ENCODE measurements around the gene RAB40B.

The RAB40B gene

GRCh38 chr17:82736511-82737185 lies 38.1 kb upstream of the RAB40B start:
- H3K9me3 ChIP-seq (replicated peaks in 1 of 2; ENCODE audit: control insufficient read depth in 2 of 2, insufficient read depth in 1 of 2, low read depth in 1 of 2, low read length in 2 of 2) = peaks cover 20 to 31% of the 10 kb centered on the region in 2 donors
- peaks cover 0 to 2% of the 10 kb centered on the region in 2 donors for H3K4me1 ChIP-seq (ENCODE audit: control insufficient read depth in 2 of 2, insufficient read depth in 1 of 2, low read depth in 1 of 2, low read length in 2 of 2)
- no peak overlapping the region for H3K14ac ChIP-seq (ENCODE audit: low read length)
- H3K4me3 ChIP-seq (ENCODE audit: low read length in 2 of 2) = no peak overlapping the region
- no peak overlapping the region for H2BK120ac ChIP-seq (ENCODE audit: low read depth, low read length)
- WGBS, 2 donors (ENCODE audit: extremely low coverage in 2 of 2, insufficient read length in 2 of 2, insufficient replicate concordance in 1 of 2) = no CpG with 5 or more reads among the region's 18 CpGs
- H4K91ac ChIP-seq (ENCODE audit: low read depth, low read length, poor library complexity) = no peak overlapping the region
- H2BK12ac ChIP-seq (ENCODE audit: low read length) = no peak overlapping the region
- DNase-seq (ENCODE audit: low spot score) = no peak
- no peaks in the 10 kb centered on the region for H3K27me3 ChIP-seq (ENCODE audit: control insufficient read depth in 3 of 3, insufficient read depth in 3 of 3, low read depth in 1 of 3, low read length in 3 of 3)
- H3K79me1 ChIP-seq (ENCODE audit: low read depth, low read length) = peaks cover 5% of the 10 kb centered on the region
- no peak overlapping the region for H2AFZ ChIP-seq (ENCODE audit: low read length)
- no peak overlapping the region for H2BK5ac ChIP-seq (ENCODE audit: low read length)
- H2AK5ac ChIP-seq (ENCODE audit: low read depth, low read length) = peak overlapping the region; percentile 81
- H3K9ac ChIP-seq (ENCODE audit: low read depth, low read length, poor library complexity) = no peak overlapping the region
- peak overlapping the region; percentile 10 for H3K23ac ChIP-seq (ENCODE audit: low read depth, low read length, poor library complexity)
- peak overlapping the region; percentile 43 for H4K8ac ChIP-seq (ENCODE audit: low read depth, low read length)
- H3K4ac ChIP-seq (ENCODE audit: low read length) = no peak overlapping the region
- H3K36me3 ChIP-seq (replicated peaks in 1 of 2; ENCODE audit: control insufficient read depth in 2 of 2, insufficient read depth in 2 of 2, low read length in 2 of 2) = peaks cover 24 to 58% of the 10 kb centered on the region in 2 donors
- H2BK15ac ChIP-seq (ENCODE audit: low read length) = no peak overlapping the region
- no peak overlapping the region for H3K27ac ChIP-seq (replicated peaks; ENCODE audit: low read length)
- no peak overlapping the region for H3K4me2 ChIP-seq (ENCODE audit: insufficient read depth, low read length, poor library complexity, severe bottlenecking)
- peak overlapping the region; percentile 11 for H3K18ac ChIP-seq (ENCODE audit: low read length)

DNA sequence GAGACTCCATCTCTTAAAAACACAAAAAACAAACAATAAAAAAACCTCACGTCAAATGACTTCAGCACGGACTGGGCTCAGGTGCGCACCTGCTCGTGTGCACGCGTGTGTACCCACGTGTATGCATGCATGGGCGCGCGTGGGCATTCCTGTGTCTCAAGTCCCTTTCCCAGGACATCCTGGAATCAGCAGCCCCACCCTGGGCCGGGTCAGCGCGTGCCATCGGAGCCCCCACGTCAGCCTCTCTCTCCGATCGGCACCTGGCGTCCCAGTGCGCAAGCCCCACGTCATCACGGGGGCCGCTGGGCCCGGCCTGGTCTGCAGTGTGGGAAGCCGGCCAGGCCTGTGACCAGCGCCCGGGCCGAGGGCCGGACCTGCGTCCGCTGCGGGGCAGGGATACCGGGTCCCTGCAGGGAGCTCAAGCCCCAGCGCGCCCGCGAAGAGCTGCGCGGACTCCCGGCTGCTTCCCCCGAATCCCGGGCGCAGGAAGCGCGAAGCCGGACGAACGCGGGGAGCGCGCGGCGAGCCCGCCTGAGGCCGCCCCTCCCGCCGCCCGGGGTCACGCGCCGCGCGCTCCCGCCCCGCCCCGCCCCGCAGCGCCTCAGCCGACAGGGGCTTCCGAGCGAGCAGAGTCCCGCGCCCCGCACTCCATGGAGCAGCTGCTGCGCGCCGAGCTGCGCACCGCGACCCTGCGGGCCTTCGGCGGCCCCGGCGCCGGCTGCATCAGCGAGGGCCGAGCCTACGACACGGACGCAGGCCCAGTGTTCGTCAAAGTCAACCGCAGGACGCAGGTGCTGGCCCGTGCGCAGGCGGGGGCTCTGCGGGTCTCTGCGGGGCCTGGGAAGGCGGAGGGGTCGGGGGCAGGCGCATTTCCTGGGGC lies 36.7 kb upstream of the RAB40B start, which contains the start of gene FN3K:
TSS of gene FN3K (plus strand) at position 629 of the 880 bp plus-strand sequence. CDS start at position 651, 22 bp downstream.
- peak; percentile 69 for DNase-seq (ENCODE audit: low spot score)
- no CpG with 5 or more reads among the region's 101 CpGs for WGBS, 2 donors (ENCODE audit: extremely low coverage in 2 of 2, insufficient read length in 2 of 2, insufficient replicate concordance in 1 of 2)

DNA sequence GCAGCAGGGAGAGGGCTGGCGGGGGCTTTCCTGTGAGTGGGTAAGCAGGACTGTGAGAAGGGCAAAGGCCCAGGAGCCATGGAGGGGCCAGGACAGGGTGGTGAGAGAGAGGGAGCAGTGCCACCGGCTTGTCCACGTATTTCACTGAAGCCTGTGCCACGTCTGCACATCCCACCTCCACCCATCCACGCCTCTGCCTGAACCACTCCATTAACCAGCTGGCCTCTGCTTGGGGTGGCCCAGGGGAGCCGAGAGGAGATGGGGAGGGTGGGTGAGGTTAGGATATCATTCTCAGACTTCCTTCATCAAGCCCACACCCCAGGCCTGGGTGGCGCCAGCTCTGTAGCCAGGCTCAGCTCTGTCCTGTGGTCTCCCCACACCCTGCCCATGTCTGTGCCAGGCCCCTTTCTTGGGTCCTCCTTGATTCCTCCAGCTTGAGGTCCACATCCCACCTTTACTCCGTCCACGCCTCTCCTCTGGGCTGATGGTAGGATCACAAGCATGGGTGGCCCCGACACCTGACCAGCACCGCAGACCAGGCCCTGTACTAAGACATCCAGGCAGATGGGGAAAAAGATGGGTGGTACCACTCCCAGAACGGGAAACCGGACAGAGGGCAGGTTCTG lies 33.7 kb upstream of the RAB40B start:
- Histone ChIP-seq H2BK12ac (ENCODE audit: low read length) (no peak overlapping the region), H4K91ac (ENCODE audit: low read depth, low read length, poor library complexity) (no peak overlapping the region), H2AFZ (ENCODE audit: low read length) (no peak overlapping the region), H3K4ac (ENCODE audit: low read length) (no peak overlapping the region), H2BK5ac (ENCODE audit: low read length) (peak overlapping the region; percentile 49), H3K4me3 (ENCODE audit: low read length in 2 of 2) (no peak overlapping the region), H3K23ac (ENCODE audit: low read depth, low read length, poor library complexity) (no peak overlapping the region), H3K36me3 (replicated peaks in 1 of 2; ENCODE audit: control insufficient read depth in 2 of 2, insufficient read depth in 2 of 2, low read length in 2 of 2) (peaks cover 21 to 66% of the 10 kb centered on the region in 2 donors), H2BK15ac (ENCODE audit: low read length) (no peak overlapping the region), H3K9me3 (replicated peaks in 1 of 2; ENCODE audit: control insufficient read depth in 2 of 2, insufficient read depth in 1 of 2, low read depth in 1 of 2, low read length in 2 of 2) (peaks cover 12 to 14% of the 10 kb centered on the region in 2 donors), H3K18ac (ENCODE audit: low read length) (no peak overlapping the region), H3K27ac (replicated peaks; ENCODE audit: low read length) (no peak overlapping the region), H3K27me3 (ENCODE audit: control insufficient read depth in 3 of 3, insufficient read depth in 3 of 3, low read depth in 1 of 3, low read length in 3 of 3) (no peaks in the 10 kb centered on the region), H3K4me1 (ENCODE audit: control insufficient read depth in 2 of 2, insufficient read depth in 1 of 2, low read depth in 1 of 2, low read length in 2 of 2) (peaks cover 0 to 2% of the 10 kb centered on the region in 2 donors), H3K9ac (ENCODE audit: low read depth, low read length, poor library complexity) (no peak overlapping the region), H3K4me2 (ENCODE audit: insufficient read depth, low read length, poor library complexity, severe bottlenecking) (no peak overlapping the region), H3K14ac (ENCODE audit: low read length) (no peak overlapping the region), H2AK5ac (ENCODE audit: low read depth, low read length) (no peak overlapping the region), H2BK120ac (ENCODE audit: low read depth, low read length) (no peak overlapping the region), H3K79me1 (ENCODE audit: low read depth, low read length) (peaks cover 2% of the 10 kb centered on the region), H4K8ac (ENCODE audit: low read depth, low read length) (no peak overlapping the region)
- no CpG with 5 or more reads among the region's 13 CpGs for WGBS, 2 donors (ENCODE audit: extremely low coverage in 2 of 2, insufficient read length in 2 of 2, insufficient replicate concordance in 1 of 2)
- DNase-seq (ENCODE audit: low spot score) = no peak

More for the DNA sequence above, 36.7 kb upstream of the RAB40B start, which contains the start of gene FN3K:
- H2BK12ac ChIP-seq (ENCODE audit: low read length) = peak within 1 kb of the TSS; percentile 84
- peak within 1 kb of the TSS; percentile 87 for H2BK120ac ChIP-seq (ENCODE audit: low read depth, low read length)
- H3K9ac ChIP-seq (ENCODE audit: low read depth, low read length, poor library complexity) = peak within 1 kb of the TSS; percentile 95
- H3K4me3 ChIP-seq (ENCODE audit: low read length in 2 of 2) = peak within 1 kb of the TSS; percentile 59 to 94
- H4K8ac ChIP-seq (ENCODE audit: low read depth, low read length) = peak within 1 kb of the TSS; percentile 82
- peaks cover 16 to 58% of the 10 kb centered on the region in 2 donors for H3K36me3 ChIP-seq (replicated peaks in 1 of 2; ENCODE audit: control insufficient read depth in 2 of 2, insufficient read depth in 2 of 2, low read length in 2 of 2)
- H4K91ac ChIP-seq (ENCODE audit: low read depth, low read length, poor library complexity) = peak within 1 kb of the TSS; percentile 72
- H2BK15ac ChIP-seq (ENCODE audit: low read length) = peak within 1 kb of the TSS; percentile 65
- peaks cover 12 to 17% of the 10 kb centered on the region in 2 donors for H3K9me3 ChIP-seq (replicated peaks in 1 of 2; ENCODE audit: control insufficient read depth in 2 of 2, insufficient read depth in 1 of 2, low read depth in 1 of 2, low read length in 2 of 2)
- no peak within 1 kb of the TSS for H3K14ac ChIP-seq (ENCODE audit: low read length)
- peak within 1 kb of the TSS; percentile 95 for H3K4ac ChIP-seq (ENCODE audit: low read length)
- H3K4me1 ChIP-seq (ENCODE audit: control insufficient read depth in 2 of 2, insufficient read depth in 1 of 2, low read depth in 1 of 2, low read length in 2 of 2) = peaks cover 0 to 2% of the 10 kb centered on the region in 2 donors
- H3K23ac ChIP-seq (ENCODE audit: low read depth, low read length, poor library complexity) = peak within 1 kb of the TSS; percentile 95
- peak within 1 kb of the TSS; percentile 87 for H2AFZ ChIP-seq (ENCODE audit: low read length)
- H3K18ac ChIP-seq (ENCODE audit: low read length) = peak within 1 kb of the TSS; percentile 98
- peaks cover 5% of the 10 kb centered on the region for H3K79me1 ChIP-seq (ENCODE audit: low read depth, low read length)
- peak within 1 kb of the TSS; percentile 63 for H3K4me2 ChIP-seq (ENCODE audit: insufficient read depth, low read length, poor library complexity, severe bottlenecking)
- H2BK5ac ChIP-seq (ENCODE audit: low read length) = peak within 1 kb of the TSS; percentile 53
- peak within 1 kb of the TSS; percentile 27 for H3K27ac ChIP-seq (replicated peaks; ENCODE audit: low read length)
- H3K27me3 ChIP-seq (ENCODE audit: control insufficient read depth in 3 of 3, insufficient read depth in 3 of 3, low read depth in 1 of 3, low read length in 3 of 3) = no peaks in the 10 kb centered on the region
- H2AK5ac ChIP-seq (ENCODE audit: low read depth, low read length) = peak within 1 kb of the TSS; percentile 90

All from neuronal stem cell (in vitro differentiated cells).